CMK (cell line): ENCODE measurements around the gene OVCH2.
"Not testable (repeated sequence)": the region's sequence is repeated elsewhere in the genome, so short reads cannot be mapped to it uniquely, and the experiment has no call there.

Source experiments
- DNase-seq: peaks from one replicate; pipeline ENCODE4 v3.0.0-alpha.2; 2010; ENCODE audit warnings: low read depth

OVCH2 gene

GRCh38 chr11:7706377-7706776 is at the start of gene OVCH2:
Gene OVCH2 (minus strand): TSS chr11:7706477. CDS start chr11:7706394, 83 bp downstream.
- DNase-seq, result no peak

- DNase-seq, result no peak
Observed at GRCh38 chr11:7749456-7749855, 43.2 kb upstream of the OVCH2 start.

GRCh38 chr11:7734767-7735166 is 28.5 kb upstream of the OVCH2 start:
- DNase-seq, result not testable (repeated sequence)

GRCh38 chr11:7714786-7715185 is 8.5 kb upstream of the OVCH2 start:
- no peak for DNase-seq

- no peak for DNase-seq
Observed at GRCh38 chr11:7703740-7704139, 2.5 kb downstream of the OVCH2 start.

- no peak for DNase-seq
Observed at GRCh38 chr11:7696424-7696823, 9.9 kb downstream of the OVCH2 start.

- no peak for DNase-seq
Observed at GRCh38 chr11:7694235-7694634, 12.0 kb downstream of the OVCH2 start.

- no peak for DNase-seq
Observed at GRCh38 chr11:7692426-7692825, 13.9 kb downstream of the OVCH2 start.

GRCh38 chr11:7691759-7692350 is 14.4 kb downstream of the OVCH2 start:
- no peak for DNase-seq

GRCh38 chr11:7690648-7691047 is 15.6 kb downstream of the OVCH2 start:
- DNase-seq, result no peak

GRCh38 chr11:7689239-7689638 is 17.0 kb downstream of the OVCH2 start:
- DNase-seq, result no peak

GRCh38 chr11:7688238-7688826 is 17.9 kb downstream of the OVCH2 start:
- DNase-seq, result peak; percentile 9

GRCh38 chr11:7687386-7687785 is 18.9 kb downstream of the OVCH2 start:
- no peak for DNase-seq

- DNase-seq, result no peak
Observed at GRCh38 chr11:7686761-7687160, 19.5 kb downstream of the OVCH2 start.

- DNase-seq, result no peak
Observed at GRCh38 chr11:7683571-7683970, 22.7 kb downstream of the OVCH2 start.

GRCh38 chr11:7677796-7678201 is 28.5 kb downstream of the OVCH2 start:
- no peak for DNase-seq

GRCh38 chr11:7677071-7677470 is 29.2 kb downstream of the OVCH2 start:
- no peak for DNase-seq

- no peak for DNase-seq
Observed at GRCh38 chr11:7675631-7676030, 30.6 kb downstream of the OVCH2 start.

GRCh38 chr11:7673724-7674434 is 32.4 kb downstream of the OVCH2 start:
- DNase-seq, result no peak

GRCh38 chr11:7672960-7673723 is 33.1 kb downstream of the OVCH2 start, which contains the start of gene CYB5R2:
Gene CYB5R2 (minus strand): TSS chr11:7673500. CDS start chr11:7672825, 675 bp downstream.
- DNase-seq, result no peak

- no peak for DNase-seq
Observed at GRCh38 chr11:7672276-7672959, 33.9 kb downstream of the OVCH2 start.
